Measurements from ENCODE around the gene KASH5.
A peak's percentile ranks its signal among the peaks of the same experiment; 100 is the strongest.

The KASH5 gene

GRCh38 chr19:49398931-49399330 lies 10.9 kb downstream of the KASH5 start:
- Mint-ChIP-seq H3K27me3 (no peaks in the 10 kb centered on the region), H3K9me3 (no peaks in the 10 kb centered on the region), H3K36me3 (ENCODE audit: low read depth) (no peaks in the 10 kb centered on the region), H3K27ac (no peak overlapping the region), H3K4me1 (ENCODE audit: low read depth) (peaks cover 14% of the 10 kb centered on the region), H3K4me3 (no peak overlapping the region)

GRCh38 chr19:49400029-49400428 lies 12.0 kb downstream of the KASH5 start:
- H3K27ac Mint-ChIP-seq, result no peak overlapping the region
- no peaks in the 10 kb centered on the region for H3K27me3 Mint-ChIP-seq
- H3K4me1 Mint-ChIP-seq (ENCODE audit: low read depth), result peaks cover 14% of the 10 kb centered on the region
- H3K4me3 Mint-ChIP-seq, result no peak overlapping the region
- H3K36me3 Mint-ChIP-seq (ENCODE audit: low read depth), result no peaks in the 10 kb centered on the region
- no peaks in the 10 kb centered on the region for H3K9me3 Mint-ChIP-seq

- Mint-ChIP-seq H3K9me3 (no peaks in the 10 kb centered on the region), H3K27me3 (no peaks in the 10 kb centered on the region), H3K36me3 (ENCODE audit: low read depth) (no peaks in the 10 kb centered on the region), H3K4me3 (no peak overlapping the region), H3K4me1 (ENCODE audit: low read depth) (peaks cover 17% of the 10 kb centered on the region), H3K27ac (no peak overlapping the region)
Measured at GRCh38 chr19:49403404-49404187, 15.5 kb downstream of the KASH5 start.

- Mint-ChIP-seq H3K27me3 (no peaks in the 10 kb centered on the region), H3K9me3 (no peaks in the 10 kb centered on the region), H3K4me1 (ENCODE audit: low read depth) (peaks cover 40% of the 10 kb centered on the region), H3K27ac (no peak overlapping the region), H3K36me3 (ENCODE audit: low read depth) (no peaks in the 10 kb centered on the region), H3K4me3 (no peak overlapping the region)
Measured at GRCh38 chr19:49407079-49407478, 19.0 kb downstream of the KASH5 start.

GRCh38 chr19:49407482-49408015 lies 19.5 kb downstream of the KASH5 start:
- Mint-ChIP-seq H3K27ac (peak overlapping the region; percentile 43), H3K36me3 (ENCODE audit: low read depth) (no peaks in the 10 kb centered on the region), H3K4me3 (no peak overlapping the region), H3K27me3 (no peaks in the 10 kb centered on the region), H3K4me1 (ENCODE audit: low read depth) (peaks cover 40% of the 10 kb centered on the region), H3K9me3 (no peaks in the 10 kb centered on the region)

- no peaks in the 10 kb centered on the region for H3K27me3 Mint-ChIP-seq
- peak overlapping the region; percentile 87 for H3K27ac Mint-ChIP-seq
- peaks cover 37% of the 10 kb centered on the region for H3K4me1 Mint-ChIP-seq (ENCODE audit: low read depth)
Measured at GRCh38 chr19:49408816-49409440, 20.9 kb downstream of the KASH5 start.

GRCh38 chr19:49409441-49410029 lies 21.5 kb downstream of the KASH5 start:
- Mint-ChIP-seq H3K4me3 (peak overlapping the region; percentile 53), H3K4me1 (ENCODE audit: low read depth) (peaks cover 37% of the 10 kb centered on the region)

More at GRCh38 chr19:49408816-49409440, 20.9 kb downstream of the KASH5 start:
- peak overlapping the region; percentile 53 for H3K4me3 Mint-ChIP-seq
- no peaks in the 10 kb centered on the region for H3K9me3 Mint-ChIP-seq
- H3K36me3 Mint-ChIP-seq (ENCODE audit: low read depth), result no peaks in the 10 kb centered on the region

GRCh38 chr19:49411681-49412326 lies 23.8 kb downstream of the KASH5 start:
- H3K27ac Mint-ChIP-seq, result no peak overlapping the region

More at GRCh38 chr19:49409441-49410029, 21.5 kb downstream of the KASH5 start:
- Mint-ChIP-seq H3K9me3 (no peaks in the 10 kb centered on the region), H3K36me3 (ENCODE audit: low read depth) (no peaks in the 10 kb centered on the region), H3K27ac (peak overlapping the region; percentile 87), H3K27me3 (no peaks in the 10 kb centered on the region)

GRCh38 chr19:49413348-49413747 lies 25.3 kb downstream of the KASH5 start:
- peaks cover 27% of the 10 kb centered on the region for H3K4me1 Mint-ChIP-seq (ENCODE audit: low read depth)

More at GRCh38 chr19:49411681-49412326, 23.8 kb downstream of the KASH5 start:
- Mint-ChIP-seq H3K9me3 (no peaks in the 10 kb centered on the region), H3K4me3 (no peak overlapping the region), H3K4me1 (ENCODE audit: low read depth) (peaks cover 37% of the 10 kb centered on the region), H3K36me3 (ENCODE audit: low read depth) (no peaks in the 10 kb centered on the region), H3K27me3 (no peaks in the 10 kb centered on the region)

GRCh38 chr19:49414256-49414655 lies 26.2 kb downstream of the KASH5 start:
- H3K9me3 Mint-ChIP-seq, result no peaks in the 10 kb centered on the region
- no peak overlapping the region for H3K27ac Mint-ChIP-seq
- H3K36me3 Mint-ChIP-seq (ENCODE audit: low read depth), result no peaks in the 10 kb centered on the region
- H3K27me3 Mint-ChIP-seq, result peaks cover 16% of the 10 kb centered on the region
- no peak overlapping the region for H3K4me3 Mint-ChIP-seq
- peaks cover 18% of the 10 kb centered on the region for H3K4me1 Mint-ChIP-seq (ENCODE audit: low read depth)

More at GRCh38 chr19:49413348-49413747, 25.3 kb downstream of the KASH5 start:
- H3K4me3 Mint-ChIP-seq, result no peak overlapping the region
- H3K27me3 Mint-ChIP-seq, result peaks cover 7% of the 10 kb centered on the region
- H3K27ac Mint-ChIP-seq, result no peak overlapping the region
- no peaks in the 10 kb centered on the region for H3K36me3 Mint-ChIP-seq (ENCODE audit: low read depth)
- no peaks in the 10 kb centered on the region for H3K9me3 Mint-ChIP-seq

GRCh38 chr19:49415102-49415809 lies 27.2 kb downstream of the KASH5 start:
- no peak overlapping the region for H3K4me3 Mint-ChIP-seq
- no peak overlapping the region for H3K27ac Mint-ChIP-seq

GRCh38 chr19:49415810-49416200 lies 27.8 kb downstream of the KASH5 start:
- no peak overlapping the region for H3K27ac Mint-ChIP-seq
- H3K36me3 Mint-ChIP-seq (ENCODE audit: low read depth), result no peaks in the 10 kb centered on the region
- H3K9me3 Mint-ChIP-seq, result no peaks in the 10 kb centered on the region
- H3K4me3 Mint-ChIP-seq, result no peak overlapping the region
- H3K4me1 Mint-ChIP-seq (ENCODE audit: low read depth), result peaks cover 12% of the 10 kb centered on the region
- peaks cover 31% of the 10 kb centered on the region for H3K27me3 Mint-ChIP-seq

More at GRCh38 chr19:49415102-49415809, 27.2 kb downstream of the KASH5 start:
- Mint-ChIP-seq H3K36me3 (ENCODE audit: low read depth) (no peaks in the 10 kb centered on the region), H3K4me1 (ENCODE audit: low read depth) (peaks cover 8% of the 10 kb centered on the region), H3K27me3 (peaks cover 26% of the 10 kb centered on the region), H3K9me3 (no peaks in the 10 kb centered on the region)

- peaks cover 44% of the 10 kb centered on the region for H3K27me3 Mint-ChIP-seq
- H3K36me3 Mint-ChIP-seq (ENCODE audit: low read depth), result no peaks in the 10 kb centered on the region
- H3K4me3 Mint-ChIP-seq, result no peak overlapping the region
- no peak overlapping the region for H3K27ac Mint-ChIP-seq
- H3K4me1 Mint-ChIP-seq (ENCODE audit: low read depth), result peaks cover 17% of the 10 kb centered on the region
- H3K9me3 Mint-ChIP-seq, result no peaks in the 10 kb centered on the region
Measured at GRCh38 chr19:49417088-49417487, 29.0 kb downstream of the KASH5 start.

GRCh38 chr19:49418511-49418910 lies 30.5 kb downstream of the KASH5 start:
- Mint-ChIP-seq H3K27me3 (peaks cover 53% of the 10 kb centered on the region), H3K4me3 (no peak overlapping the region), H3K27ac (no peak overlapping the region), H3K36me3 (ENCODE audit: low read depth) (no peaks in the 10 kb centered on the region), H3K9me3 (no peaks in the 10 kb centered on the region), H3K4me1 (ENCODE audit: low read depth) (peaks cover 26% of the 10 kb centered on the region)

All from stimulated activated naive CD8-positive, alpha-beta T cell treated with anti-CD3 and anti-CD28 coated beads, Interleukin-15, Interleukin-2, amounts not matched to agents 100 ng/mL and 50 ng/mL, for 24 hours (primary cell).